DND-41 (cell line): ENCODE data around the gene HMGCR.
"Not testable (repeated sequence)": the region's sequence is repeated elsewhere in the genome, so short reads cannot be mapped to it uniquely, and the experiment has no call there.

Source experiments
- ATAC-seq: fragments of 200-7000 bp; cut with Tn5 transposase; 3 replicates; pipeline ENCODE4 v1.9.1; 2021; ENCODE audit warnings: low read depth; ENCODE audit not compliant: insufficient read depth
- DNase-seq: peaks from one replicate; pipeline ENCODE4 v3.0.0-alpha.2; 2020
- H2AFZ ChIP-seq: 2 replicates; pipeline ENCODE4 v1.6.0; 2012; ENCODE audit warnings: low read depth, low read length
- H3K27ac ChIP-seq: 2 replicates; pipeline ENCODE4 v1.5.1; 2012; ENCODE audit warnings: low read length, inconsistent platforms
- H3K27me3 ChIP-seq: fragments of 200-600 bp; sonication (generic); 2 replicates; pipeline ENCODE4 v1.6.0; 2012; ENCODE audit warnings: low read length, mild to moderate bottlenecking, inconsistent platforms; ENCODE audit not compliant: insufficient read depth, poor library complexity
- H3K36me3 ChIP-seq: 2 replicates; pipeline ENCODE4 v1.5.1; 2012; ENCODE audit warnings: low read length, inconsistent platforms; ENCODE audit not compliant: insufficient read depth
- H3K4me1 ChIP-seq: 2 replicates; pipeline ENCODE4 v1.5.1; 2012; ENCODE audit warnings: mild to moderate bottlenecking, low read length; ENCODE audit not compliant: insufficient read depth
- H3K4me2 ChIP-seq: 2 replicates; pipeline ENCODE4 v1.6.0; 2012; ENCODE audit warnings: mild to moderate bottlenecking, moderate library complexity, low read length, inconsistent platforms; ENCODE audit not compliant: insufficient read depth
- H3K4me3 ChIP-seq, 2 experiments: fragments of 200-600 bp in 1 of 2; shearing (Covaris generic) in 1 of 2; 2 replicates each; pipeline ENCODE4 v1.5.1; 2012 to 2016; ENCODE audit warnings: inconsistent platforms in 2 of 2, low read length in 2 of 2, mild to moderate bottlenecking in 2 of 2, low read depth in 1 of 2, moderate library complexity in 1 of 2
- H3K79me2 ChIP-seq: 2 replicates; pipeline ENCODE4 v1.6.0; 2012; ENCODE audit warnings: low read length, inconsistent platforms; ENCODE audit not compliant: insufficient read depth
- H3K9ac ChIP-seq: 2 replicates; pipeline ENCODE4 v1.6.0; 2012; ENCODE audit warnings: low read depth, mild to moderate bottlenecking, inconsistent platforms, low read length, moderate library complexity
- H3K9me3 ChIP-seq: 2 replicates; pipeline ENCODE4 v1.5.1; 2012; ENCODE audit warnings: low read length, moderate library complexity, mild to moderate bottlenecking, inconsistent platforms; ENCODE audit not compliant: insufficient read depth, severe bottlenecking
- H4K20me1 ChIP-seq: 2 replicates; pipeline ENCODE4 v1.6.0; 2012; ENCODE audit warnings: low read length; ENCODE audit not compliant: insufficient read depth
- EZH2 ChIP-seq: IDR thresholded peaks from 3 replicates; pipeline ENCODE4 v1.6.1; 2012; ENCODE audit warnings: borderline replicate concordance, low read depth, mild to moderate bottlenecking, moderate library complexity, low read length, inconsistent platforms; ENCODE audit not compliant: severe bottlenecking
- TF ChIP-seq, protein P1 (sequence below): IDR thresholded peaks from 2 replicates; pipeline ENCODE4 v1.5.1; 2012; ENCODE audit warnings: borderline replicate concordance, low read length, moderate library complexity, mild to moderate bottlenecking; ENCODE audit not compliant: poor library complexity, severe bottlenecking; ENCODE audit errors: extremely low read depth

HMGCR gene

GRCh38 chr5:75330404-75330803 lies 6.6 kb upstream of the HMGCR start:
- Histone ChIP-seq H3K27ac (no peak overlapping the region), H2AFZ (no peak overlapping the region), H4K20me1 (no peaks in the 10 kb centered on the region), H3K4me1 (peaks cover 3% of the 10 kb centered on the region; the same call in 1 of the 2 replicates), H3K9me3 (no peaks in the 10 kb centered on the region), H3K36me3 (no peaks in the 10 kb centered on the region), H3K9ac (no peak overlapping the region), H3K79me2 (no peaks in the 10 kb centered on the region), H3K4me2 (no peak overlapping the region), H3K4me3 (no peak overlapping the region), H3K27me3 (no peaks in the 10 kb centered on the region)
- ATAC-seq (no peak), DNase-seq (no peak)
- TF ChIP-seq, protein P1, sequence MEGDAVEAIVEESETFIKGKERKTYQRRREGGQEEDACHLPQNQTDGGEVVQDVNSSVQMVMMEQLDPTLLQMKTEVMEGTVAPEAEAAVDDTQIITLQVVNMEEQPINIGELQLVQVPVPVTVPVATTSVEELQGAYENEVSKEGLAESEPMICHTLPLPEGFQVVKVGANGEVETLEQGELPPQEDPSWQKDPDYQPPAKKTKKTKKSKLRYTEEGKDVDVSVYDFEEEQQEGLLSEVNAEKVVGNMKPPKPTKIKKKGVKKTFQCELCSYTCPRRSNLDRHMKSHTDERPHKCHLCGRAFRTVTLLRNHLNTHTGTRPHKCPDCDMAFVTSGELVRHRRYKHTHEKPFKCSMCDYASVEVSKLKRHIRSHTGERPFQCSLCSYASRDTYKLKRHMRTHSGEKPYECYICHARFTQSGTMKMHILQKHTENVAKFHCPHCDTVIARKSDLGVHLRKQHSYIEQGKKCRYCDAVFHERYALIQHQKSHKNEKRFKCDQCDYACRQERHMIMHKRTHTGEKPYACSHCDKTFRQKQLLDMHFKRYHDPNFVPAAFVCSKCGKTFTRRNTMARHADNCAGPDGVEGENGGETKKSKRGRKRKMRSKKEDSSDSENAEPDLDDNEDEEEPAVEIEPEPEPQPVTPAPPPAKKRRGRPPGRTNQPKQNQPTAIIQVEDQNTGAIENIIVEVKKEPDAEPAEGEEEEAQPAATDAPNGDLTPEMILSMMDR = no peak
- no peak for TF ChIP-seq EZH2

DNA sequence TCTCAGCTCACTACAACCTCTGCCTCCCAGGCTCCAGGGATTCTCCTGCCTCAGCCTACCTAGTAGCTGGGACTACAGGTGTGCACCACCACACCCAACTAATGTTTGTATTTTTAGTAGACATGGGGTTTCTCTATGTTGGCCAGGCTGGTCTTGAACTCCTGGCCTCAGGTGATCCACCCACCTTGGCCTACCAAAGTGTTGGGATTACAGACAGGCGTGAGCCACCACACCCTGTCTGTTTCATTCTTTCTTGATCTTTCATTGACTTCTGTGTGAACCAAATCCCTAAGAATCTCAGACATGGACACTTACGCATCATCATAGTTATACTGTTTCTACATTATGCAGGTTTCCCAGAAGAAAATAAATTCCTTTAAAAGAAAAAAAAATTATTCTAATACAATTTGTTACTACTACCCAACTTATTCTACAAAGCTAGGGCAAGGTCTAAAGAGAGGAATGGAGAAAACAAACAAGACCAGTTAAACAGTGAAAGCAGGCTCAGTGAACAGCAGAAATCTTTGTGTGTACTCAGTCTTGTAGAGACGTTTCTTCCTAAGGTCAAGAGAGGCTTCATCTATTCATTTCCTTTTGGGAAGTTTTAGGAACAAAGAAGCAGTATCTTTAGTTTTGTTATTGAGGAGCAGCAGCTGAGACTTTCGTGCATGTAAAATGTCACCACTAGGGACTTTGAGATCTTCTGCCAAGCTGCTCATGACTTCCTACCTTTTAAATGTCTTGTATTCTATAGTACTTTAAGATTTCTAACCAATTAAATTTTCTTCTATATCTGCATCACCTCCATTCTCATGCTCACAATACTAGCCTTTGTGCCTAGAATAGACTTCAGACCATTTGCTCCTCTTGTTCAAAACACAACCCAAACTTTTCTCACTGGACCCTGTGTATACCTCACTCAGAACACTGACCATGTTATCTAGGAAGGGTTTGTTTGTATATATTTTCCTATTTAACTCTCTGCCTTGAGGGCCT lies 5.6 kb upstream of the HMGCR start:
- peaks cover 13% of the 10 kb centered on the region for H3K4me1 ChIP-seq
- H3K4me3 ChIP-seq = no peak overlapping the region
- H3K4me2 ChIP-seq = no peak overlapping the region
- no peak overlapping the region for H3K27ac ChIP-seq
- ATAC-seq (no peak), DNase-seq (no peak)
- no peaks in the 10 kb centered on the region for H3K36me3 ChIP-seq
- no peak overlapping the region for H3K9ac ChIP-seq
- no peaks in the 10 kb centered on the region for H3K27me3 ChIP-seq
- no peak for TF ChIP-seq EZH2
- TF ChIP-seq, protein P1 = peak; percentile 38
- H3K79me2 ChIP-seq = peaks cover 2% of the 10 kb centered on the region; the same call in 1 of the 2 replicates
- H2AFZ ChIP-seq = peak overlapping the region; percentile 51; the same call in 1 of the 2 replicates
- H3K9me3 ChIP-seq = no peaks in the 10 kb centered on the region
- H4K20me1 ChIP-seq = no peaks in the 10 kb centered on the region

- not testable (repeated sequence) for DNase-seq, H3K4me3 ChIP-seq, H3K9ac ChIP-seq, H3K36me3 ChIP-seq, H2AFZ ChIP-seq, ATAC-seq, H3K4me2 ChIP-seq, H4K20me1 ChIP-seq, H3K27me3 ChIP-seq, H3K9me3 ChIP-seq, H3K27ac ChIP-seq
- H3K4me1 ChIP-seq = peaks cover 20% of the 10 kb centered on the region
- H3K79me2 ChIP-seq = peaks cover 23% of the 10 kb centered on the region
Measured at GRCh38 chr5:75333759-75334158, 3.3 kb upstream of the HMGCR start.

DNA sequence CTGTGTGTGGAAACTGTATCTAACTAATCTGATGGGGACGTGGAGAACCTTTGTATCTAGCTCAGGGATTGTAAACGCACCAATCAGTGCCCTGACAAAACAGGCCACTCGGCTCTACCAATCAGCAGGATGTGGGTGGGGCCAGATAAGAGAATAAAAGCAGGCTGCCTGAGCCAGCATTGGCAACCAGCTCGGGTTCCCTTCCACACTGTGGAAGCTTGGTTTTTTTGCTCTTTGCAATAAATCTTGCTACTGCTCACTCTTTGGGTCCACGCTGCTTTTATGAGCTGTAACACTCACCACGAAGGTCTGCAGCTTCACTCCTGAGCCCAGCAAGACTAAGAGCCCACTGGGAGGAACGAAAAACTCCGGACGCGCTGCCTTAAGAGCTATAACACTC lies 2.6 kb upstream of the HMGCR start:
- not testable (repeated sequence) for DNase-seq, H3K9ac ChIP-seq

More for the DNA sequence above, 2.6 kb upstream of the HMGCR start:
- Histone ChIP-seq H4K20me1 (peaks cover 12% of the 10 kb centered on the region; the same call in 1 of the 2 replicates), H3K79me2 (peaks cover 28% of the 10 kb centered on the region), H3K4me1 (peaks cover 24% of the 10 kb centered on the region)
- not testable (repeated sequence) for H3K9me3 ChIP-seq, H2AFZ ChIP-seq, H3K27ac ChIP-seq, H3K27me3 ChIP-seq, ATAC-seq, H3K4me3 ChIP-seq, H3K4me2 ChIP-seq, H3K36me3 ChIP-seq
